Stimulated activated CD4-positive, alpha-beta T cell treated with anti-CD3 and anti-CD28 coated beads, Interleukin-4, amount 100 ng/mL, for 4 hours (primary cell): Measurements from ENCODE around the gene LCLAT1.
"Not testable (repeated sequence)": the region's sequence is repeated elsewhere in the genome, so short reads cannot be mapped to it uniquely, and the experiment has no call there.

Experiments used
- DNase-seq, 2 experiments: peaks; one replicate each; pipeline ENCODE4 v3.0.0-alpha.2; 2020

Gene LCLAT1

DNA sequence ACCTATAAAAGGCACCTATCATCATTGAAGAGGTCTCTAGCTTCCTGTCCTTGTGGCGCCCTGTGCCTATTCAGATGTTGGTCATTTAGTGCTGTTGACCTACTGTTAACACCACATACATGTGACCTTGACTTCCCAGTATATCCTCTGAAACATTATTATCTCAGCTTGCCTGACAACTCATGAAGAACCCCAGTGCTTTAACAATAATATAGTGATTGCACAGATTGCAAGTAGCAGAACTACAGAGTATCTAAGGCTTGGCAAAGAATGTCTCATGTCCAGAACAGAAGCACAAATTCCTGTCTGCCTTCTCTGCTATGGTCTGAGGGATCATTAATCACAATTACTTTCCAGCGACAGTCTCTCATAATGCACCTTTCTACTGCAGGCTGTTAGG is 165.3 kb downstream of the LCLAT1 start:
- no peak for DNase-seq

- DNase-seq, result no peak
Observed at GRCh38 chr2:30613001-30613400, 166.0 kb downstream of the LCLAT1 start.

GRCh38 chr2:30614227-30614626 is 167.2 kb downstream of the LCLAT1 start:
- DNase-seq, result not testable (repeated sequence)

DNA sequence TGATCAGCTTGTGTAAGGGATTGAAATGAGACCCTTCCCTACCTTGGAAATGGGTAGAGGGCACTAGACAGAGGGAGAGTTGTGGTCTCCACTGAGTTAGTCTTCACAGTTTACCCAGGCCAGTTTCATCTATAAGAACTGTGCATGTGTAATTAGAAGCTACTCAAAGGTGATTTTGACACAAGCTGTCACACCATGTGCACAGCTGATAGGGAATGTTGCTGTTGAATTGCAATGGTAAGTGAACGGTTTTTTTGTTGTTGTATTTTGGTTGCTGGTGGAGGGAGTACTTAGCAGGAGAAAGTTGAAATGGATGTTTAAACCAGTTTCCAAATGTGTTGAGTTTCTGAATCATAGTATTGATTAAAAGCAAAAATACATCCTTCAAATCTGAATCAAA is 168.9 kb downstream of the LCLAT1 start:
- DNase-seq, result no peak

- no peak for DNase-seq
Observed at GRCh38 chr2:30620102-30620501, 173.1 kb downstream of the LCLAT1 start.

- no peak for DNase-seq
Observed at GRCh38 chr2:30621836-30622235, 174.8 kb downstream of the LCLAT1 start.

DNA sequence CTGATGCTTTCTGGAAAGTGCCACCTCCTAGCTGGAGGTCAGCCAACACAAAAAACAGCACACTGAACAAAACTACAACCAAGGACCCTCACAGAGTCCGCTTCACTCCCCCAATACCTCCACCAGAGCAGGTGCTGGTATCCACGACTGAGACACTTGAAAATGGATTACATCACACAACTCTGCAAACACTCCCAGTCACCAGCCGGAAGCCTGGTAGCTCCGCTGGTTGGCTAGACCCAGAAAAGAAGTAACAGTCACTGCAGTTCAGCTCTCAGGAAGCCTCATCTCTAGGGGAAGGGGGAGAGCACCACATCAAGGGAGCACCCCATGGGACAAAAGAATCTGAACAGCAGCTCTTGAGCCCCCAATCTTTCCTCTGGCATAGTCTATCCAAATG is 175.4 kb downstream of the LCLAT1 start:
- DNase-seq, result no peak

DNA sequence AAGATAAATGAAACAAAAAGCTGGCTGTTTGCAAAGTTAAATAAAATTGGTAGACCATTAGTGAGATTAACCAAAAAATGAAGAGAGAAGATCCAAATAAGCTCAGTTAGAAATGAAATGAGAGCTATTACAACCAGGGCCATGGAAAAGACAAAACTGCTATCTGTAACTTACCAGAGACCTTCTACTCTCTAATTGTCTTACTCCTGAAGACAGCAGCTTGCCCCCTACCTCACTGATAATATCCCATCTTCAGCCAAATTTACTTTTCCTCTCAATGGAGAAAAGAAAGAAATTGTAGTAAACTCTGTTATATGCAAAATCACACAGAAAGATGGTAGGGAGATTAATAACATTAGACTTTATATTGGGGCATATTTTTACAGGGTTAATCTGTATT is 178.2 kb downstream of the LCLAT1 start:
- DNase-seq, result no peak

DNA sequence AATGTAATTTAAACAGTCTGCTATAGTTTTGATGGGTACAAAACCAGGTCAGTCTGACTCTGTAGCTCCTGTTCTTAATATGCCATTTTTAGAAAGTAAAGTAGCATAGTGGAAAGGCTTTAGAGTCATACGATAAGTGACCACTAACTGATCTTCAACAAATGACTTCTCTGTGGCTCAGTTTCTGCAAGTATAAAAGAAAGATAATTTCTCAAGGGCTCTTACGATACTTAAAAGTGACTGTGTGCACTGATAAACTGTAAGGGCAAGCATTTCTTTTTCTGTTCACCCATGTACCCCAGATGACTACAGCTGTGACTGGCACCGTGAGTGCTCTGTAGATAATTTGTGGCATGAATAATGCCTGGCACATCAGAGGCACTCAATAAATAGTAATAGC is 178.7 kb downstream of the LCLAT1 start:
- no peak for DNase-seq

DNA sequence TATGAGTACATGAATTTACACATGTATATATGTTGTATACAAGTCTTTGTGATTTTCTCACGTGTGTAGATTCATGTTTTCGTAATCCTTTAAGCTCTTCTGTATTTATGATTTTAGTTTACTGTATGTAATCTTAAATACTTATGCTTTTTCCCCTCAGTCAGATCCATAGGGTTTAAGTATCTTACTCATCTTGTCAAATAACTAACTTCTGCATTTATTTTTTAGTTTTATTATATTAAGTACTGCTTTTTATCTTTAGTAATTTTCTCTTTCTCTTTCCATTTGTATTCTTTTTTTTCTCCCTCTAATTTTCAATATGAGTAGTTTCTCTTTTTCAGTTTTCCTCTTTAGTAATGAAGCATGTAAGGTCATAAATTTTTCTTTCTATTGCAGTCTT is 179.4 kb downstream of the LCLAT1 start:
- no peak for DNase-seq

GRCh38 chr2:30627151-30627550 is 180.1 kb downstream of the LCLAT1 start:
- DNase-seq, result no peak

- no peak for DNase-seq
Observed at GRCh38 chr2:30628341-30628740, 181.3 kb downstream of the LCLAT1 start.

DNA sequence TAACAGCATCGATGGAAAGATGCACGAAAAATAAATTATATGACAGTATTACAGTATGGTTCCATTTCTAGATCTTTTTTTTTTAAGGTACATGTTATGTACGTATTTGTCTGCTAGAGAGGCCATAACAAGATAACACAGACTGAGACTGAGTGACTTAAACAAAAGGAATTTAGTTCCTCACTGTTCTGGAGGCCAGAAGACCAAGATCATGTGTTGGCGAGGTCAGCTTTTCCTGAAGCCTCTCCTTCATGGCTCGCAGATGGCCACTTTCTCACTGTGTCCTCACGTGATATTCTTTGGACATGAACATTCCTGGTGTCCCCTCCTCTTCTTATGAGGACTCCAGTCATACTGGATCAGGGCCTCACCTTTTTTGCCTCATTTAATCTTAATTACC is 182.8 kb downstream of the LCLAT1 start:
- DNase-seq, result no peak

GRCh38 chr2:30631051-30631671 is 184.1 kb downstream of the LCLAT1 start:
- DNase-seq, result no peak

- no peak for DNase-seq
Observed at GRCh38 chr2:30633039-30633438, 186.0 kb downstream of the LCLAT1 start.

GRCh38 chr2:30636311-30636710 is 189.3 kb downstream of the LCLAT1 start:
- DNase-seq, result no peak

DNA sequence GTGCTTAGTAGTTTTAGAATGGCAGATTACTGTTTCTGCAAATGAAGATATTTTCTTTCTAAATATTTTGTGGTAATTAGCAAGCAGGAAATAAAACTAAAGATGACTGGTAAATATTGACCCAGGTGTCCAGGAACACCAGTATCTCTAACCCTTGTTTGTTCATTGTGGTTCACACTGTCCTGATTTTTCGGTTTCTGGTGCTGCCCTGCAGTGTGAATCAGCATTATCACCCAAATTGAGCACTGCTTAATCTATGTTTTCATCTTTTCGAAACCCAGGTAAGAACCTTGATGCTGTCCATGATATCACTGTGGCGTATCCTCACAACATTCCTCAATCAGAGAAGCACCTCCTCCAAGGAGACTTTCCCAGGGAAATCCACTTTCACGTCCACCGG is 192.8 kb downstream of the LCLAT1 start:
- no peak for DNase-seq

- DNase-seq, result no peak
Observed at GRCh38 chr2:30641765-30642345, 194.8 kb downstream of the LCLAT1 start.

- DNase-seq, result not testable (repeated sequence)
Observed at GRCh38 chr2:30643013-30643412, 196.0 kb downstream of the LCLAT1 start.

GRCh38 chr2:30643674-30644073 is 196.6 kb downstream of the LCLAT1 start:
- DNase-seq, result no peak

DNA sequence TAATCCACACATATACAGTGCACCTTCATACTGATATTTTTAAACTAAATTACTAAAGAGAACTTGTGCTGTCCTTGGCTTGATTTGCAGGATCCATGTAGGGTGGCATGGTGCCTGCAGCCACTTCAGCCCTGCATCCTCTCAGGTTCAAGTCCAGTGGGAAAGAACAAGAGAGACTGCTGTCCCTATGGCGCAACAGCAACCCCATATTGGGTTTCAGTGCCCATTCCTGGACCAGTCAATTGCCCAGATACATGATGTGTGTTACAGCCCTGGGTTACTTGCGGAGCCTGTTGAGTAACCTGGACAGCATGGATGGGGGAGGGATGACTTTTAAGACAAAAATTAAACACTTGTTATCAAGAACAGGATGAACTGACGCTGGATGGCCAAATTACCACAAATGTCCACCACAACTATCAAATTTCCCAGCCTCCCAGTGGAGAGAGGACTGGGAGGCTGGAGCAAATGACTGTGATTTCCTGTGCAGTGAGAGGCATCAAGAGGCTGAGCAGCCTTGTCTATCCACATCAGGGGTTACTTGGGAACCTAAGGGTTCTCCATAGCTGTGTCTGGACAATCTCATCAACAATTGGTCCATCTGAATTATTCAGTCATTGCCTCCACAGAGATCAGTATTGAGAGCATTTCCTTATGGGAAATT is 198.2 kb downstream of the LCLAT1 start:
- no peak for DNase-seq

DNA sequence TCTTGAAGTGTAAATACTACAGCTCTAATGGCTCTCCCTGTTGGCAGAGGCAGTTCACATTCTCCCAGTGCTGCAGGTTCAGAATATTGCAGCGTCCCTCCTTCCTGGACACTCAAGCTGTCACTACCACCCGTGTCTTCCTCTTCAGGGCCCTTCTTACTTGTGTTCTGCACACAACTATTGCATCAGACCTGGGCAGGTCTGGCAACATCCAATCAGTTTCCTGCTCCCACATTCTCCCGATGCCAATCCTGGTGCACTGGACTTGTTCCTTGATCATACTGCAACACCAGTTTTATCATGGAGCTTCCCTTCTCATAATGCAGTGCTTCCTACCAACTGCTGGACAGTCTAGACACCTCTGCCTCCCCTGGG is 198.7 kb downstream of the LCLAT1 start:
- DNase-seq, result no peak

DNA sequence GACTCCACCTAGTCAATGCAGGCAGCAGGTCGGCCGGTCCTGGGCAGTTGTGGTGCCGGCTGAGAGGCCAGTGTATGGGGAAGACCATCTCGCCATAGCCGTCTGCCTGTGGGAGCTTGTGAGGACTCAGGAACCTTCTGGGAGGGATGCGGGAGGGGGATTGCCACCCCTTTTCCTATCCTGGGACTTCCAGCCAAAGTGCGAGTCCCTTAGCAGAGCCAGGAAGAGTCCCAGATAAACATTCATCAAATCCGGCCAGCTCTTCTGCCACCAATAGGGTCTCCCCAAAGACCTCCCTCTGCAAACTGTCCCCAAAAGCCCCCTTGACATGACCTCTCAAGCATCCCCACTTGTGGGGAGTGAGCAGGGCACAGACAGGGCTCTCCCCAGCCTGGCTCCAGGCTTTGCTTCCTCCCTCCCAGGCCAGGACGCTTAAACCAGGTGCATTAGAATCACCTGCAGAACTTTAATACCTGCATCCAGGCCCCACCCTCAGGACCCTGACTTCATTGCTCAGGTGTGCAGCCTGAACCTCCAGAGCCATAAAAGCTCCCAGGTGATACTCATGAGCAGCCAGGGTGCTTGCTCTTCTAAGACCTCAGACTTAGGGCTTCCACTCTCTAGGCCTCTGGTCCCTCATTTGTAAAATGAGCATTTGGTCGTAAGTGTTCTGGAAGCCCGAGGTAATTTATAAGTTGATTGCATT is 200.9 kb downstream of the LCLAT1 start:
- no peak for DNase-seq

- DNase-seq, result no peak
Observed at GRCh38 chr2:30649278-30649677, 202.2 kb downstream of the LCLAT1 start.
